Activated CD8-positive, alpha-beta memory T cell treated with anti-CD3 and anti-CD28 coated beads, Interleukin-2, amount 50 U/mL, for 24 hours (primary cell): ENCODE measurements around the gene ZNF789.
A peak's percentile ranks its signal among the peaks of the same experiment; 100 is the strongest.

Source experiments
- DNase-seq: peaks from one replicate; pipeline ENCODE4 v3.0.0-alpha.2; 2020; ENCODE audit errors: extremely low read depth

The ZNF789 gene

GRCh38 chr7:99504281-99504602, 31.6 kb downstream of the ZNF789 start:
- no peak for DNase-seq

GRCh38 chr7:99504603-99505323, 32.1 kb downstream of the ZNF789 start, which contains the start of gene ZKSCAN5:
Gene ZKSCAN5 (plus strand): TSS chr7:99504662. CDS start chr7:99506045, 1,383 bp downstream.
- DNase-seq = peak; percentile 90

GRCh38 chr7:99505324-99505662, 32.6 kb downstream of the ZNF789 start:
- DNase-seq = no peak

- DNase-seq = no peak
Measured at GRCh38 chr7:99514050-99514449, 41.4 kb downstream of the ZNF789 start.

GRCh38 chr7:99521399-99521798, 48.7 kb downstream of the ZNF789 start:
- DNase-seq = no peak

DNA sequence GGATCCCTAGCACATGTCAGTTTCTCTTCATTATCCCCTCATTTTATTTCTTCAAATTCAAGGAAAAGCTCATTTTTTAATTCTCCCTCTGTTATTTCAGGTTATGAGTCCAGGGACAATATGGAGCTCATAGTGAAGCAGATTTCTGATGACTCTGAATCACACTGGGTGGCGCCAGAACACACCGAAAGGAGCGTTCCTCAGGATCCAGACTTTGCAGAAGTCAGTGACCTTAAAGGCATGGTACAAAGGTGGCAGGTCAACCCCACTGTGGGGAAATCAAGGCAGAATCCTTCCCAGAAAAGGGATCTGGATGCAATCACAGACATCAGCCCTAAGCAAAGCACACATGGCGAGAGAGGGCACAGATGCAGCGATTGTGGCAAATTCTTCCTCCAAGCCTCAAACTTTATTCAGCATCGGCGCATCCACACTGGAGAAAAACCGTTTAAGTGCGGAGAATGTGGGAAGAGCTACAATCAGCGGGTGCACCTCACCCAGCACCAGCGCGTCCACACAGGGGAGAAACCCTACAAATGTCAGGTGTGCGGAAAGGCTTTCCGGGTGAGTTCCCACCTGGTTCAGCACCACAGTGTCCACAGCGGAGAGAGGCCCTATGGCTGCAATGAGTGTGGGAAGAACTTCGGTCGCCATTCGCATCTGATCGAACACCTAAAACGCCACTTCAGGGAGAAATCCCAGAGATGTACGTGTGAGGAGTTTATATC, 53.2 kb downstream of the ZNF789 start:
- DNase-seq = no peak

GRCh38 chr7:99531354-99531765, 58.7 kb downstream of the ZNF789 start:
- DNase-seq = no peak

- DNase-seq = no peak
Measured at GRCh38 chr7:99535667-99536066, 63.0 kb downstream of the ZNF789 start.
